B cell (primary cell): ENCODE measurements around the gene DPP10. TPM values are rescaled to one million over a fixed set of nuclear protein-coding genes. Genes with fewer than 3 reads are reported as not detected.

Experiments
- ATAC-seq: fragments of 200-7000 bp; cut with Tn5 transposase; one replicate; pipeline ENCODE4 v1.10.0; 2021; ENCODE audit warnings: low read depth, mild to moderate bottlenecking, moderate number of reproducible peaks, moderate library complexity
- CTCF ChIA-PET: fragments of 350-600 bp; sonication (Branson Sonifier 250); formaldehyde crosslinking; loops from one replicate; lab custom pipeline; 2021; ENCODE audit warnings: antibody characterized with exemption, inconsistent platforms; lab: Charles Lee
- POLR2A ChIA-PET: fragments of 350-600 bp; sonication (Branson Sonifier 250); formaldehyde crosslinking; loops from one replicate; lab custom pipeline; 2021; ENCODE audit warnings: antibody characterized with exemption; lab: Charles Lee
- DNase-seq: peaks from one replicate; pipeline ENCODE4 v3.0.0; 2013
- H2AFZ ChIP-seq: 2 replicates; pipeline ENCODE4 v1.6.1; 2012; ENCODE audit warnings: mild to moderate bottlenecking, low read depth, low read length; ENCODE audit not compliant: insufficient read depth, poor library complexity, severe bottlenecking
- H3K27ac ChIP-seq, 2 donors: 1 replicate in 1 of 2; 2 replicates in 1 of 2; pipeline ENCODE4 v1.5.1; 2012 to 2013; ENCODE audit warnings: low read length in 2 of 2, mild to moderate bottlenecking in 2 of 2, moderate library complexity in 1 of 2
- H3K27me3 ChIP-seq, 4 experiments: fragments of 200-600 bp in 1 of 4; sonication (generic) in 1 of 4; replicated peaks in 1 of 4; 1 replicate in 2 of 4; 2 replicates in 2 of 4; pipeline versions ENCODE4 v1.6.1 to v1.7.0; 2013 to 2016; ENCODE audit warnings: low read length in 3 of 4, mild to moderate bottlenecking in 2 of 4, mixed read lengths in 1 of 4, moderate library complexity in 1 of 4; ENCODE audit not compliant: insufficient read depth in 4 of 4, control insufficient read depth in 3 of 4; ENCODE audit errors: control extremely low read depth in 1 of 4
- H3K36me3 ChIP-seq, 2 experiments: replicated peaks in 1 of 2; 1 replicate in 1 of 2; 2 replicates in 1 of 2; pipeline versions ENCODE4 v1.6.1 to v1.7.1; 2013; ENCODE audit warnings: low read length in 1 of 2; ENCODE audit not compliant: insufficient read depth in 2 of 2, control insufficient read depth in 1 of 2; ENCODE audit errors: control extremely low read depth in 1 of 2, extremely low read depth in 1 of 2
- H3K4me1 ChIP-seq, 2 donors: fragments of 200-600 bp in 1 of 2; sonication (generic) in 1 of 2; 1 replicate in 1 of 2; 2 replicates in 1 of 2; pipeline versions ENCODE4 v1.5.1 to v1.6.1; 2013 to 2017; ENCODE audit warnings: low read length in 2 of 2; ENCODE audit not compliant: control insufficient read depth in 2 of 2, insufficient read depth in 2 of 2
- H3K4me2 ChIP-seq: replicated peaks from 2 replicates; pipeline ENCODE3; 2012; ENCODE audit warnings: mild to moderate bottlenecking, low read depth, low read length; ENCODE audit not compliant: poor library complexity, severe bottlenecking
- H3K4me3 ChIP-seq, 5 experiments: fragments of 200-600 bp in 1 of 5; sonication (generic) in 1 of 5; 1 replicate in 3 of 5; 2 replicates in 2 of 5; pipeline versions ENCODE4 v1.5.1 to v1.7.0; 2011 to 2016; ENCODE audit warnings: low read length in 4 of 5, mild to moderate bottlenecking in 4 of 5, low read depth in 2 of 5, control low read depth in 1 of 5, moderate library complexity in 1 of 5; ENCODE audit not compliant: insufficient read depth in 1 of 5; ENCODE audit errors: control extremely low read depth in 1 of 5, extremely low read depth in 1 of 5
- H3K79me2 ChIP-seq: fragments of 200-600 bp; sonication (generic); one replicate; pipeline ENCODE4 v1.6.0; 2016; ENCODE audit warnings: low read length; ENCODE audit not compliant: control insufficient read depth, insufficient read depth
- H3K9ac ChIP-seq: fragments of 200-600 bp; sonication (generic); 2 replicates; pipeline ENCODE4 v1.6.1; 2017; ENCODE audit warnings: mild to moderate bottlenecking, low read length, moderate library complexity
- H3K9me3 ChIP-seq, 3 donors: one replicate each; pipeline versions ENCODE4 v1.6.1 to v1.7.1; 2013; ENCODE audit warnings: low read length in 2 of 3; ENCODE audit not compliant: control insufficient read depth in 2 of 3, insufficient read depth in 1 of 3; ENCODE audit errors: control extremely low read depth in 1 of 3
- H4K20me1 ChIP-seq: 2 replicates; pipeline ENCODE4 v1.6.0; 2012; ENCODE audit warnings: mild to moderate bottlenecking, low read length; ENCODE audit not compliant: insufficient read depth, control insufficient read depth, poor library complexity, severe bottlenecking
- H3K27ac Mint-ChIP-seq: one replicate; pipeline ENCODE4 v1.8.0; 2021; ENCODE audit warnings: mixed read lengths
- H3K27me3 Mint-ChIP-seq: one replicate; pipeline ENCODE4 v1.8.0; 2021; ENCODE audit warnings: mixed read lengths
- H3K4me1 Mint-ChIP-seq: one replicate; pipeline ENCODE4 v1.8.0; 2021; ENCODE audit warnings: mixed read lengths
- H3K4me3 Mint-ChIP-seq: one replicate; pipeline ENCODE4 v1.8.0; 2021; ENCODE audit warnings: mixed read lengths
- H3K9me3 Mint-ChIP-seq: one replicate; pipeline ENCODE4 v1.8.0; 2022; ENCODE audit warnings: mixed read lengths; ENCODE audit not compliant: insufficient read depth
- CTCF ChIP-seq: fragments of 200-600 bp; IDR thresholded peaks from one replicate; pipeline ENCODE4 v1.8.0; 2022; ENCODE audit warnings: antibody characterized with exemption, mild to moderate bottlenecking
- EZH2 ChIP-seq: IDR thresholded peaks from 2 replicates; pipeline ENCODE4 v1.6.1; 2012; ENCODE audit warnings: borderline replicate concordance, low read depth, mild to moderate bottlenecking, moderate library complexity, low read length; ENCODE audit not compliant: insufficient read depth, poor library complexity, severe bottlenecking
- WGBS: methylation state at CpG from one replicate; pipeline ENCODE4 v1.1.5; 2013; ENCODE audit warnings: missing lambda C conversion rate; ENCODE audit not compliant: insufficient coverage; 5-methylcytosine and 5-hydroxymethylcytosine counted together
- intact Hi-C: fragments of 100-400 bp; cut with micrococcal nuclease; formaldehyde crosslinking; loops from one replicate; pipeline ENCODE4 v1.10.0; 2022
- polyA plus RNA-seq: library from polyadenylated mRNA; depleted of rRNA; stranded (reverse); fragments of >200 nt; gene quantifications from 2 replicates; pipeline ENCODE4 v1.2.3, GENCODE V29; 2012
- total RNA-seq, 2 donors: library from RNA; stranded (reverse); fragments of 120-200 nt in 1 of 2; gene quantifications; 1 replicate in 1 of 2; 2 replicates in 1 of 2; pipeline versions ENCODE4 v1.2.3 to v1.2.4, GENCODE V29; 2013 to 2022

DPP10 gene
- total and polyA plus RNA-seq, 2 donors (not counting 1 experiment from before 2014, with no cell fraction given): not detected

GRCh38 chr2:114550364-114550763, 107.9 kb downstream of the DPP10 start:
- Mint-ChIP-seq H3K9me3 (no peaks in the 10 kb centered on the region), H3K27me3 (no peaks in the 10 kb centered on the region), H3K27ac (no peak overlapping the region), H3K4me3 (no peak overlapping the region), H3K4me1 (no peaks in the 10 kb centered on the region)
- WGBS: 88% methylated on average over 2 of the region's 2 CpGs
- CTCF ChIA-PET: no interaction called here
- intact Hi-C loops: no loop called here
- Histone ChIP-seq H3K4me1 (no peaks in the 10 kb centered on the region), H3K79me2 (no peaks in the 10 kb centered on the region), H3K9ac (no peak overlapping the region), H2AFZ (no peak overlapping the region), H3K27ac (no peak overlapping the region), H3K27me3 (peaks cover 0 to 2% (median 0%) of the 10 kb centered on the region in 4 experiments), H3K4me3 (no peak overlapping the region), H4K20me1 (no peaks in the 10 kb centered on the region), H3K36me3 (no peaks in the 10 kb centered on the region), H3K9me3 (no peaks in the 10 kb centered on the region), H3K4me2 (no peak overlapping the region)
- DNase-seq (no peak), ATAC-seq (no peak)
- POLR2A ChIA-PET: no interaction called here
- TF ChIP-seq EZH2: no peak
- TF ChIP-seq CTCF: no peak

DNA sequence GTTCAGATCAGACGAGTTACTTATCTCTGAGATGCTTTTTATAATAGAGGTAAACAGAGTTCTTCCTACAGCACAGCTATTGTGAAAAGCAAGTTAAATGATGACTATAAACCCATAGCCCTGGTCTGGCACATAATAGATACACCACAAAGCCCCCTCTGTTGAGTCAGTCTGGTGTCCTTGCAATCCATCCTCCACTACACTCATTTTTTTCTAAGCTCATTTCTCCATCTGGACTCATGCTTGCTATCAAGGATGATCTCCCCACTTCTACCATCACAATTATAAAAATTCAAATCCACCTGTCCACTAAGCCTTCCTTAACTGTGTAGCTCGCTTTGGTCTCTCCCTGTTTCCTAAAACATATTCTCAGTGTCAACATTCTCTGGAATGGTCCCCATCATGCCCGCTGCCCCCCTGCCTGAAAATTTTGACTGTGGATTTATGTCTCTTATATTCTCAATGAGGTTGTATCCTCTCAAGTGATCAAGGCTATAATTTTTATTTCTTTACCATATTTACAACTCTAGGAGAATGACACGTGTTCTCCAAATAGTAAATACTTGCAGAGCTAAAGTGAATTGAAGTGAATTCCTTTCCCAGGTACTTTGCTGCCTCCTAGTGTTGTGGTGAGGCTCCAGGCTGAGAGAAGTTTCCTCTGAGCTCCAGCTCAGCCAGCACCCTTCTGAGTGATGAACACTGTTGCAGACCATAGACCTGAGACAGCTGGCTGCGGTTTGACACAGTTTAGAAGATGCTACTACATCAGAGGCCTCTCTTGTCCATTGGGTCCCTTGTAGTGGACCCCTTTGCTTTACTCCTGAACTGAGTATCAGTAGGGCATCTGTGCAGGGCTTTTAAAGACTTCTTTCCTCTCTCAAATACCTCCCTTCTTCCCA, 108.7 kb downstream of the DPP10 start:
- 29% methylated on average over 1 of the region's 5 CpGs for WGBS
- intact Hi-C loops: no loop called here
- no peak overlapping the region for H3K4me2 ChIP-seq
- no peak overlapping the region for H3K4me3 Mint-ChIP-seq
- peak; percentile 20 for DNase-seq
- no peaks in the 10 kb centered on the region for H3K27me3 Mint-ChIP-seq
- no peak overlapping the region for H2AFZ ChIP-seq
- H3K9ac ChIP-seq: no peak overlapping the region
- no peak overlapping the region for H3K27ac Mint-ChIP-seq
- no peaks in the 10 kb centered on the region for H3K9me3 Mint-ChIP-seq
- no peaks in the 10 kb centered on the region for H3K36me3 ChIP-seq
- no peaks in the 10 kb centered on the region for H3K9me3 ChIP-seq
- H4K20me1 ChIP-seq: no peaks in the 10 kb centered on the region
- H3K27ac ChIP-seq: no peak overlapping the region
- ChIA-PET CTCF (interaction anchor here (1.0 kb wide), 1 partner anchor 851 kb away, joined by 3 read pairs; no protein-coding TSS in a partner anchor), POLR2A (no interaction called here)
- TF ChIP-seq CTCF: peak; percentile 33
- TF ChIP-seq EZH2: no peak
- H3K4me3 ChIP-seq: no peak overlapping the region
- H3K27me3 ChIP-seq: peaks cover 0 to 2% (median 0%) of the 10 kb centered on the region in 4 experiments
- H3K4me1 Mint-ChIP-seq: no peaks in the 10 kb centered on the region
- H3K4me1 ChIP-seq: no peaks in the 10 kb centered on the region
- H3K79me2 ChIP-seq: no peaks in the 10 kb centered on the region
- no peak for ATAC-seq
